HG03175 (cell line): ENCODE data around the gene ARMH3.
"Not testable (repeated sequence)": the region's sequence is repeated elsewhere in the genome, so short reads cannot be mapped to it uniquely, and the experiment has no call there.

Experiments used
- ATAC-seq: cut with Tn5 transposase; IDR thresholded peaks from one replicate; pipeline ENCODE4 v1.9.1; 2021; ENCODE audit warnings: mild to moderate bottlenecking, moderate library complexity; ENCODE audit not compliant: unreplicated experiment

ARMH3 gene

GRCh38 chr10:102055647-102056419 lies at the start of gene ARMH3:
ARMH3 (minus strand) TSS chr10:102056173; CDS start chr10:102040114, 16,059 bp downstream.
- peak; percentile 98 for ATAC-seq

- ATAC-seq = no peak
Measured at GRCh38 chr10:102102421-102102820, 46.4 kb upstream of the ARMH3 start.

- no peak for ATAC-seq
Measured at GRCh38 chr10:102101152-102101551, 45.2 kb upstream of the ARMH3 start.

- no peak for ATAC-seq
Measured at GRCh38 chr10:102096449-102096848, 40.5 kb upstream of the ARMH3 start.

- ATAC-seq = no peak
Measured at GRCh38 chr10:102090772-102091171, 34.8 kb upstream of the ARMH3 start.

- ATAC-seq = no peak
Measured at GRCh38 chr10:102086196-102086595, 30.2 kb upstream of the ARMH3 start.

GRCh38 chr10:102085336-102085735 lies 29.4 kb upstream of the ARMH3 start:
- no peak for ATAC-seq

GRCh38 chr10:102083541-102083940 lies 27.6 kb upstream of the ARMH3 start:
- no peak for ATAC-seq

GRCh38 chr10:102072673-102073527 lies 16.9 kb upstream of the ARMH3 start:
- ATAC-seq = no peak

GRCh38 chr10:102069071-102069470 lies 13.1 kb upstream of the ARMH3 start:
- ATAC-seq = no peak

GRCh38 chr10:102068216-102068615 lies 12.2 kb upstream of the ARMH3 start:
- ATAC-seq = no peak

- no peak for ATAC-seq
Measured at GRCh38 chr10:102067091-102067916, 11.3 kb upstream of the ARMH3 start.

GRCh38 chr10:102066399-102067088 lies 10.6 kb upstream of the ARMH3 start:
- no peak for ATAC-seq

GRCh38 chr10:102065561-102066398 lies 9.8 kb upstream of the ARMH3 start:
- ATAC-seq = peak; percentile 31

- peak; percentile 96 for ATAC-seq
Measured at GRCh38 chr10:102064868-102065560, 9.0 kb upstream of the ARMH3 start, which contains the start of gene HPS6. HPS6 (plus strand) TSS chr10:102065349; CDS start chr10:102065475, 126 bp downstream.

- ATAC-seq = no peak
Measured at GRCh38 chr10:102064503-102064867, 8.5 kb upstream of the ARMH3 start.

GRCh38 chr10:102059987-102060386 lies 4.0 kb upstream of the ARMH3 start:
- no peak for ATAC-seq

GRCh38 chr10:102054881-102055646 lies 909 bp downstream of the ARMH3 start:
- not testable (repeated sequence) for ATAC-seq
